Fibroblast of skin of right quadriceps (primary cell): ENCODE data around the gene MED27.

Experiments used
- DNase-seq: peaks from one replicate; pipeline ENCODE4 v3.0.0-alpha.2; 2013

The MED27 gene

GRCh38 chr9:131915181-131915580 lies 164.5 kb downstream of the MED27 start:
- DNase-seq, result peak; percentile 64

- no peak for DNase-seq
Observed at GRCh38 chr9:131912671-131913070, 167.0 kb downstream of the MED27 start.

DNA sequence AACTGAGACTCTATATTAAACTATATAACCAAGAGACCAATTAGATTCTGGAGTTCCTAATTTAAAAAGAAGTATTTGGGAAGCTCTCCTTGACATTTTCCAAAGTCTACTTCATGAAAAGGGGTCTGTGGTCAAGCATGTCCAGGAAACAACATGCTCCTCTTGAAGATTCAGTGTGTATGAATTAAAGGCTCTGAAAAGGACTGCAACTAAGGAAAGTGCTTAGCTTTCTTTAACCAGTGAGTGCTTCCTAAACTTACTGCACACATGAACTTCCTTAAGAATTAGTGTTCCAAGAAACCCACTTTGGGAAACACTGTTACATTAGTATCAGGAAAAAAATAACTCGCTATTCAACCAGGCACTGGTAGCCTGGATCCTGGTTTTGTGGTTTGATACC lies 167.6 kb downstream of the MED27 start:
- DNase-seq, result no peak

DNA sequence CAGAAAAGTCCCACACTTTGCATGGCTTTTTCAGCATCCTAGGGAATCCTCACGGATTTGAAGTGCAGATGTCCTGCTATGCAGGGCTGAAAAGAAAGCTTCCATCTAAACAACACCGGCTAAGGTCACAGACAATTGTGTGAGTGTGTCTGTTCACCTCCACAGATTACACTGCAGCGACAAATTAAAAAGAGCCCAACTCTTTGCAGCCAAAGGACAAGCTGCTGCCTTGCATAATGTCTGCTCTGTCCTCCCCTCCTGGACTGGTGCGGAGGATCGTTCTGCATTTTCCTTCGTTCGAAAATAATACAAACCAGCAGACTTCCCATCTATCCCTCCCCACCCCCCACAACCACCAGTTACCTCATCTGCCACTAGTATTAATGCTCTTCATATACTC lies 169.1 kb downstream of the MED27 start:
- no peak for DNase-seq

DNA sequence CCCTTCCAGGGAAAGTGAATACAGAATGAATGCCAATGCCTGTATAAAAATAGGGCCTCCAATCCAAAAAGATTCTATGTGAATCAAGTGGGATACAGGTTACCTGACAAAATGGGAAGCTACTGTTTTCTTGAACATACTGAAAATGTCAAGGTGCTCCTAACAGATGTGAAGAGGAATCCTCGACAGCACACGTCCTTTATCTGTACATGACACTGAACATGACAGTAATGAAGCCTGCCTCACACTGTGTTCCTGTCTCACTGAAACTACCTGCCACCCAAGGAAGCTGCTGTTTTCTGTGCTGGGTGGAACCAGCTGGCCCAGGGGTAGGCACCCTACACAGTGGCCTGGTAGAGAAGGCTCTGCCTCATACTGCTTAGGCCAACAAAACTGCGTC lies 174.5 kb downstream of the MED27 start:
- DNase-seq, result no peak

DNA sequence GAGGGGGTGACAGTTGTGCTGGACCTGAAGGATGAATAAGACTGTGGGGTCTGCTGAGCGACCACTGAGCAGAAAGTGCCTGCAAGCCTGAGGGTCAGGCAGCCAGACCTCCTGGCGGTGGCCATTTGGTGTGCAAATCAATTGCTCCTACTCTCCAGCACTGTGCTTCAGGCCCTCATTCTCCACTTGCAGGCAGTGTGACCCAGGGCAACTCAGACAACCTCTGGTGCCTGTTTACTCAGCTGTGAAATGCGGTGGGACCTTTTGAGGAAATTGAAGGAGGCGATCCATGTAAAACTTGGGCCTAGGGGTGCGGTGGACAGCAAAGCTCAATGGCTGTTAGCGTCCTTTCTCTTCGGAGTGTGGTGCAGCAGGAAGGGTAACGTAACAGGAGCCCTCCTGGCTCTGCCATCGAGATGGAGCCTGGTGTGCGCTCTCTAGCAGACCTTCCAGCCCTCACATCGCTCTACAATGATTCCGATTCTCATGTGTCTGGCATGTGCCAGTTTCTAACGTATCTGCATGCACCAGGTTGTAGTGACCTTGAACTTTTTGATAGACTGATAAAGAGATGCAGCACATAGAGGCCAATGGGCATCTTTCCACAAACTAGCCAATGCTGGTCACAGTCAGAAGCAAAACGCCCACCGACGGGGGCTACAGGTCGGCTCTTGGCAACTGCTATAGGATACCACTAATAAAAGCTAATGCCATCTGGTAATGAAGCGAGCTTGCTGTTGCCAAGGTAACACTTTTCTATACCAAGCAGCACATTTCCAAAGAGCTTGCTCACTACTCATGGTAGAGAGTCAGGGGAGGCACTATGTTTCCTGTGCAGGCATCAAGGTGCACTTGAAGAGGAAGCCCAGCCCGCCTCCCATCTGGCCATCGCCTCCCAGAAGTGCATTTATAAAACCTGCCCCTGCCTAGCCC lies 180.1 kb downstream of the MED27 start:
- DNase-seq, result no peak

DNA sequence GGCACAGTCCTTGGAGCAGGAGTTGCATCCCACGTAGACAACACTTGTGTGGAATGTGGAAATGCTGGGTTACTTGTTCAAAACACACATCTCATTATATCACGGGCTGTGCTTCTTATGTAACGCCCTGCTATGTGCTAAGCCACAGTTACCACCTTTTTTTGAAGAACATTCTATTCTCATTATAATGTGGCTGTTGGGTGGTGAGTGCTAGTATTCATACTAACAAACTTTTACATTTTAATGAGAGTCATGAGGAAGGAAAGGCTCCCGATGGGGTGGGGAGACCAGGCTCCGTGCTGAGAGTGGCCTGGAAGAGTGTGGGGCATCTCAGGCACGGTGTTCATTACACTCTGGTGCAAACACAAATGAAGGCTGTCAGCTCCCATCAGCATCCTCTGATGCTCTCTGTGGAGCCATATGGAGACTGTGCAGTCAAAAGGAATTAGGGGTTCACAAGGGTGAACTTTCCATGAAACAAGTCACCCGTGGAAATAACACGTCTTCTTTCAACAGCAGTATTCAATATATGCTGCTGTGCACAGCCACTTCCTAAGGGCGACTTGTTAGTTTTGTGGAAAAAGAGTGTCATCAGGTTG lies 186.7 kb downstream of the MED27 start:
- no peak for DNase-seq

DNA sequence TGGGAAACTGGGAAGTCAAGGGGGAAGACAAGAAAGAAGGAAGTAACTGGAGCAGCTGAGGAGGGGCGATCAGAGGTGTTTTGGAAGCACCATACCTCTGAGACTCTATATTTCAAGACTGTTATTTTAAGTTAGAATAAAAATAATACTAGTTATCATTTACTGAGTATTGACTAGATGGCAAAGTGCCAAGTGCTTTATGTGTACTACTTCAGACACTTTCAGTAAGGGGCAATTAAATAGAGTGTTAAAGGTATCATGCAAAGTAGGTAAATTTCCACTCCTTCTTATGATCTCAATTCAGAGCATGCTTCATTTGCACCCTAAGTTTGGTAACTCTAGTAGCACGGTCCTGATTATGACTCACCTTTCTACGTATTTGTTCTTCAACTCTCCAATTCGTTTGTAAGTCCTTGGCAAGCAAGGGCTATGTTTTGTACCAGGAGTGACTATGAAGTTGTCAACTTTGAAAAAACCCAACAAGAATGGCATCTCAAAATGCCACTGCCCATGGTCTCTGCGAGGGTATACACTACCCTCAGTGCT lies 187.4 kb downstream of the MED27 start:
- DNase-seq, result no peak

- no peak for DNase-seq
Observed at GRCh38 chr9:131891598-131891997, 188.1 kb downstream of the MED27 start.

- DNase-seq, result no peak
Observed at GRCh38 chr9:131889437-131890251, 190.0 kb downstream of the MED27 start.

GRCh38 chr9:131888923-131889322 lies 190.7 kb downstream of the MED27 start:
- no peak for DNase-seq

DNA sequence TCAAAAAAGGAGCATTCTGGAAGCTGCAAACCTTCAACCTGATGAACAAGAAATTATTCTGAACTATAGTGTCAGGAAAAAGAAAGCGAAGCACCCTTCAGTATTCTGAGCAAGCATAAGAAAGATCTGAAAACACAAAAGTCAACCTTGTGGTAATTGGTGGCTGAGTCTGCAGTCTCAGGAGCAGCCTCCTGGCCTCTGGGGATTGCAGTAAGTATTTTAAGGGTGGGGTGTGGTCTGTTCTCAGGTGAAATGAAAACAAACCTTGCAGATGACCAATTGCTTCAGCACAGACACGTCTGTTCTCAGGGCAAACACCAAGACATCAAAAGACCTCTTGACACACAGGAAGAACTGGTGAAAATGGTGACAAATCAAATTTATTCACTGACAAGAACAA lies 192.0 kb downstream of the MED27 start:
- DNase-seq, result no peak

- peak; percentile 4 for DNase-seq
Observed at GRCh38 chr9:131886826-131887225, 192.8 kb downstream of the MED27 start.

GRCh38 chr9:131885144-131885609 lies 194.5 kb downstream of the MED27 start:
- no peak for DNase-seq

GRCh38 chr9:131884222-131884621 lies 195.4 kb downstream of the MED27 start:
- no peak for DNase-seq

DNA sequence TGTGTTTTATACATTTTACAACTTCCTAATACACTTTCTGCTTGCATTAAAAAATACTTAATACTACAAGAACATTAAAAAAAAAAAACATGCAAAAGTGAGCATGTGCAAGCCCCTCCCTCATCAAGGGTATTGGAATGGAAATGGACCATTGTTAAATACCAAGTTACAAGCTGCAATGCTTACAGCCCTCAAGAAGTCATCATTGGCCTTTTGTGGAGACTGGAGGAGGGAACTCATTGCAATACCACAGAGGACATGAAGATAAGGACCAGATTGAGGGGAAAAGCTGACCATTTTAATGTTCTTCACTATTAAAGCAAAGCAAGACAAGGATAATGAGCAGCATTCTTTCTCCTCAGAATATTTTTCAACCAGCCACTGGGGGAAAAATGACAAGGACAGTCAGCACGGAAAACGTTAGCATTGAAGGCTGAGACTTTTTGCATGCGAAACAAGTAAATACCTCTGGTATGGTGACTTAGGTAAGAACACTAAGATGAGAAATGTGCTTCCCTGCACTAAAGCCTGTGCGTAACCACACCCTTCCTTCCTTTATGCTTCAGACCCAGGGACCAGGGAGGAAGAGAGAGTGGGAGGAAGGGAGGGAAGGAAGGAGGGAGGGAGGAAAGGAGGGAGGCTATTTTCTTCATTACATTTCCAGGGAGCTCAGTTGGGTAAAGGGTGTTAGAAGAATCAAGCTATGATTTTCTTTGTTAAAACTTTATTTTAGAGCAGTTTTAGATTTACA lies 198.7 kb downstream of the MED27 start:
- DNase-seq, result no peak

DNA sequence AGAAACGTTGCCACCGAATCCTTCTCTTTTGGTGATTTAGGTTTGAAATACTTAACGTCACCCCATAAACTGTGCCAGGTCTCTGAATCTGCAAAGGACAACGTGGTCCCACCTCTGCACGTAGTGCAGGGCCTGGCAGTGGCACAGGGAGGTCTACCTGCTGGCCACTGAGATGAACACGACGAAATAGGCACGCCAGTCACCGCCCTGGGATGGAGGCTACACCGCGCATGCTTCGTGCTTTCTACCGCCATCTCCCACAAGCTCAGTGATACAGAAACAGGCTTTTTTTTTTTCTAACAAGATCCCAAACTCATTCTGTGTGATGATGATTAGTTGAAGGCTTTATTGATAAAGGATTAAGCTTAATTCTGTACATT lies 199.8 kb downstream of the MED27 start:
- DNase-seq, result no peak

GRCh38 chr9:131879181-131879910 lies 200.3 kb downstream of the MED27 start:
- no peak for DNase-seq

GRCh38 chr9:131876486-131876885 lies 203.2 kb downstream of the MED27 start:
- DNase-seq, result no peak

- peak; percentile 25 for DNase-seq
Observed at GRCh38 chr9:131875828-131876485, 203.7 kb downstream of the MED27 start.
